Vagina (tissue), 2 donors: ENCODE measurements around the gene SCAI. TPM values are rescaled to one million over a fixed set of nuclear protein-coding genes. Genes with fewer than 3 reads are reported as not detected.
A peak's percentile ranks its signal among the peaks of the same experiment; 100 is the strongest.

Source experiments
- DNase-seq, 2 donors: peaks; one replicate each; pipeline ENCODE4 v3.0.0-alpha.2; 2017; ENCODE audit errors: extremely low spot score in 2 of 2
- H3K27ac ChIP-seq: fragments of 200-600 bp; sonication (generic); one replicate; pipeline ENCODE4 v1.5.1; 2019
- H3K27me3 ChIP-seq: fragments of 200-600 bp; sonication (generic); one replicate; pipeline ENCODE4 v1.5.1; 2019
- H3K36me3 ChIP-seq, 2 donors: fragments of 200-600 bp; sonication (generic); one replicate each; pipeline ENCODE4 v1.5.1; 2017 to 2019
- H3K4me1 ChIP-seq: fragments of 200-600 bp; sonication (generic); one replicate; pipeline ENCODE4 v1.5.1; 2019
- H3K4me3 ChIP-seq, 2 donors: fragments of 200-600 bp; sonication (generic); 1 replicate in 1 of 2; 2 replicates in 1 of 2; pipeline ENCODE4 v1.5.1; 2016 to 2019
- H3K9me3 ChIP-seq: fragments of 200-600 bp; sonication (generic); one replicate; pipeline ENCODE4 v1.5.1; 2019
- POLR2A ChIP-seq, 2 donors: fragments of 450-650 bp; IDR thresholded peaks; one replicate each; pipeline ENCODE4 v1.6.1; 2017; ENCODE audit warnings: antibody characterized with exemption in 2 of 2, mild to moderate bottlenecking in 2 of 2, moderate library complexity in 2 of 2
- POLR2AphosphoS5 ChIP-seq, 2 donors: sonication (generic); formaldehyde crosslinking; IDR thresholded peaks; one replicate each; pipeline ENCODE4 v1.9.0; 2017; ENCODE audit warnings: antibody characterized with exemption in 2 of 2, mild to moderate bottlenecking in 2 of 2, low read depth in 1 of 2; ENCODE audit not compliant: insufficient read depth in 1 of 2
- intact Hi-C: fragments of 100-400 bp; cut with DNase I; formaldehyde crosslinking; loops from one replicate; pipeline ENCODE4 v1.15.1; 2023
- total RNA-seq: library from RNA; depleted of rRNA; stranded (reverse); fragments of >200 nt; gene quantifications from one replicate; pipeline ENCODE4 v1.2.3, GENCODE V29; 2016
- TF ChIP-seq, protein P1 (sequence below), 3 experiments: fragments of 450-650 bp in 2 of 3; fragments of 200-600 bp in 1 of 3; sonication (generic) in 1 of 3; IDR thresholded peaks; one replicate each; pipeline ENCODE4 v1.5.1; 2017 to 2019; ENCODE audit warnings: antibody characterized with exemption in 3 of 3, mild to moderate bottlenecking in 2 of 3, moderate library complexity in 2 of 3

SCAI gene
- 15.7 TPM for total RNA-seq

DNA sequence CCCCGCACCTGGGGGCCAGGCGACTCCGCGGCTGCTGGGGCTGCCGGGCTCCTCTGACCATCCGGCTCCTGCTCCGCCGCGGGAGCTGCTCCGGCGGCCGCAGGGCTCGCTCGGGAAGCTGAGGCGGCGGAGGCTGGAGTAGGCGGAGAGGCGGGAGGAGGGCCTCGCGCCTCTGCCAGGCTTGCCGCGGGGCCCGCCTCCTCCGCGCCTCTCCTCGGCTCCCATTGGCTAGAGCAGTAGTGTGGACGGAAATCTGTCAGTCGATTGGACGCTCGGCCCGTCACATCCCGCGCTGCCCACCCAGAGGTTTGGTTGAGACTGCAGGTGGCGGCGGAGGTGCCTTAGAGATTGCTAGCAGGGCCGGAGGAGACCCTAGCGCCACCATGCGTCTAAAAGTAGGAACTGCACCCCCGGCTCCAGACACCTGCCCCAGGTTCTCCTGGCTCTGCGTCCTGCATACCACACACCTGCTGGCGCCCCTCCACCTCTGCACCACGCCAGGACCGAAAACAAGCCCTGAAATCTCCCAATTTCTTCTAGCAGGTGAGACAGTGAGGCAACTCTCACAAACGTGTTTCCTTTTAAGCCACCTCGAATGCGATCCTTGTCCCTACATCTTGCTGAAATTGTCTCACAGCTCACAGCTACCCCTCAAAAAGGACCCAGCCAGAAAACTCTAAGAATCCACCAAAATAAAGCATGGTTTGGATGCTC is at the start of gene SCAI:
Gene SCAI, minus strand, starts transcription at position 152 of the 714 bp plus-strand sequence. Its CDS starts 91 bp downstream, at position 61.
- no peaks in the 10 kb centered on the region for H3K9me3 ChIP-seq
- H3K4me3 ChIP-seq: peak within 1 kb of the TSS; percentile 72 to 87
- intact Hi-C loops: loop anchor here (10.0 kb wide), 2 partner anchors 199 to 369 kb away; partner anchors contain the start of genes GOLGA1, NR6A1 and OLFML2A
- H3K36me3 ChIP-seq: no peaks in the 10 kb centered on the region
- TF ChIP-seq POLR2AphosphoS5 (IDR thresholded peaks at IDR 0.05; ENCODE audit: insufficient read depth in 1 of 2, low read depth in 1 of 2): peak; percentile 79 to 89
- no peak for TF ChIP-seq POLR2A (IDR thresholded peaks at IDR 0.05)
- TF ChIP-seq, protein P1, sequence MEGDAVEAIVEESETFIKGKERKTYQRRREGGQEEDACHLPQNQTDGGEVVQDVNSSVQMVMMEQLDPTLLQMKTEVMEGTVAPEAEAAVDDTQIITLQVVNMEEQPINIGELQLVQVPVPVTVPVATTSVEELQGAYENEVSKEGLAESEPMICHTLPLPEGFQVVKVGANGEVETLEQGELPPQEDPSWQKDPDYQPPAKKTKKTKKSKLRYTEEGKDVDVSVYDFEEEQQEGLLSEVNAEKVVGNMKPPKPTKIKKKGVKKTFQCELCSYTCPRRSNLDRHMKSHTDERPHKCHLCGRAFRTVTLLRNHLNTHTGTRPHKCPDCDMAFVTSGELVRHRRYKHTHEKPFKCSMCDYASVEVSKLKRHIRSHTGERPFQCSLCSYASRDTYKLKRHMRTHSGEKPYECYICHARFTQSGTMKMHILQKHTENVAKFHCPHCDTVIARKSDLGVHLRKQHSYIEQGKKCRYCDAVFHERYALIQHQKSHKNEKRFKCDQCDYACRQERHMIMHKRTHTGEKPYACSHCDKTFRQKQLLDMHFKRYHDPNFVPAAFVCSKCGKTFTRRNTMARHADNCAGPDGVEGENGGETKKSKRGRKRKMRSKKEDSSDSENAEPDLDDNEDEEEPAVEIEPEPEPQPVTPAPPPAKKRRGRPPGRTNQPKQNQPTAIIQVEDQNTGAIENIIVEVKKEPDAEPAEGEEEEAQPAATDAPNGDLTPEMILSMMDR (IDR thresholded peaks at IDR 0.05): peak; percentile 97 to 98 (median 98)
- H3K27me3 ChIP-seq: no peaks in the 10 kb centered on the region
- H3K27ac ChIP-seq: peak within 1 kb of the TSS; percentile 74
- DNase-seq: peak; percentile 96 to 99
- H3K4me1 ChIP-seq: peaks cover 14% of the 10 kb centered on the region

DNA sequence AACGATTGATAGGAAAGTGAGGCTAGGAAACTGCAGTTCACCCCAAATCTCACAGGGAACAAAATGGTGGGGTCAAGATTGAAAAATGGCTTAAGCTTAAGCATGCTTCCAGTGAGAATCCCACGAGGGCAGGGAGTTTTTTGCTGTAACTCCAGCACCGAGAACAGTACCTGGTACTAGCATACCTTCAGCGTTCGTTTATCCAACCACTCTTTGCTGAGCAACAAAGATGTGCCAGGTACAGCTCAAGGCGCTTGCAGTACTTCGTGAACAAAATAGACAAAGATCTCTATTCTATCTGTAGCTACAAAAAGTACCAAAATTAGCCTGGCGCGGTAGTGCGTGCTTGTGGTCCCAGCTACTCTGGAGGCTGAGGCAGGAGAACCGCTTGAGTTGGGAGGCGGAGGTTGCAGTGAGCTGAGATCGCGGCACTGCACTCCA is 47.1 kb upstream of the SCAI start:
- Histone ChIP-seq H3K4me3 (peak overlapping the region; percentile 68 to 98), H3K27me3 (no peaks in the 10 kb centered on the region), H3K36me3 (no peaks in the 10 kb centered on the region), H3K4me1 (peaks cover 48% of the 10 kb centered on the region), H3K9me3 (no peaks in the 10 kb centered on the region), H3K27ac (peak overlapping the region; percentile 92)
- TF ChIP-seq POLR2A (IDR thresholded peaks at IDR 0.05) (no peak), POLR2AphosphoS5 (IDR thresholded peaks at IDR 0.05; ENCODE audit: insufficient read depth in 1 of 2, low read depth in 1 of 2) (no peak)
- TF ChIP-seq, protein P1 (IDR thresholded peaks at IDR 0.05): no peak
- no peak for DNase-seq
- intact Hi-C loops: no loop called here

DNA sequence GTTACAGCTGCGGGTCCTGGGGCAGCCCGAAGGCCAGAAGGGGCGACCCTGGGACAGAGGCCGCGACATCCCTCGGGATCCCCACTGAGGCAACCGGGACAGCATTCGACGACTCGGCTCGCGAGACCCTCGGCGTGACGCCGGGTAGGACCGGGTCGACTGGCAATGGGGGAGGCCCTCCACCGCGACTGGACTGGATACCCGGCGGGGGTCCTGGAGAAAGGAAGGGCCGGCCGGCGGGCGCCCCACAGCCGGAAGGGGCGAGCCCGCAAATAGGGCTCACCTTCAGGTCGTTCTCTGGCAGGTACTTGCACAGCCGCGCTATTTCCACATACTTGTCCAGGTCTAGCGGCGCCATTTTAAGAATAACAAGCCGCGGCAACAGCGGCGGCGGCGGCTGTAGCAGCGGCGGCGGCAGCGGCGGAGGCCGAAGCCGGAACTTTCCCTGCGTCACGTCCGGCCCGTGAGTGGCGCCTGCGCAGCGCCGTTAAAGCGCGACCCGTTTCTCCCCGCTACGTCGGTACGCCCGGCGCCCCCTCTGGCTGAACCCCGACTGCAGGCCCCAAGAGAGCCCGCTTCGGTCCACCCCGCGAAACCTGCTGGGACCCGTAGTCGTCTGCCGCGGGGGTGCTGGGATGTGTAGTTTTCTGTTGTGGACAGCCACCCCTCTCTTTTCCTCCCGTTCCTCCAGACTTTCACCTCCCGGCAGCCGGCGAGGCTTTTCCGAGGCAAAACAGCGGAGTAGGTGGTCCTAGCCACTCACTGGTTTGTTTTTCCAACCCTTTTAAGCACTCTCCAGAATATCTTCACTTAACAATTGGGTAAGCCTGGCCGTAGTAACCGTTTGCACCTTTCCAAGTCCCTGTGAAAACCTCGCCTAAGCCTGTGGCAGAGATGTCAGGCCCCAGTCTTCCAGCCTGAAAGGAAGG is 46.3 kb upstream of the SCAI start, which contains the start of gene PPP6C:
Gene PPP6C, minus strand, starts transcription at position 443 of the 929 bp plus-strand sequence. Its CDS starts 85 bp downstream, at position 358.
- peak in 1 of 2 donors; percentile 92 for DNase-seq
- H3K4me1 ChIP-seq: peaks cover 52% of the 10 kb centered on the region
- peak within 1 kb of the TSS; percentile 92 for H3K27ac ChIP-seq
- TF ChIP-seq, protein P1 (IDR thresholded peaks at IDR 0.05): peak; percentile 43 to 63 (median 49)
- TF ChIP-seq POLR2A (IDR thresholded peaks at IDR 0.05) (peak in 1 of 2 donors; percentile 67), POLR2AphosphoS5 (IDR thresholded peaks at IDR 0.05; ENCODE audit: insufficient read depth in 1 of 2, low read depth in 1 of 2) (peak; percentile 94)
- H3K9me3 ChIP-seq: no peaks in the 10 kb centered on the region
- no peaks in the 10 kb centered on the region for H3K27me3 ChIP-seq
- intact Hi-C loops: loop anchor here (10.0 kb wide), 1 partner anchor 55 kb away; the partner anchor contains the start of gene HSPA5
- H3K4me3 ChIP-seq: peak within 1 kb of the TSS; percentile 68 to 98
- no peaks in the 10 kb centered on the region for H3K36me3 ChIP-seq

DNA sequence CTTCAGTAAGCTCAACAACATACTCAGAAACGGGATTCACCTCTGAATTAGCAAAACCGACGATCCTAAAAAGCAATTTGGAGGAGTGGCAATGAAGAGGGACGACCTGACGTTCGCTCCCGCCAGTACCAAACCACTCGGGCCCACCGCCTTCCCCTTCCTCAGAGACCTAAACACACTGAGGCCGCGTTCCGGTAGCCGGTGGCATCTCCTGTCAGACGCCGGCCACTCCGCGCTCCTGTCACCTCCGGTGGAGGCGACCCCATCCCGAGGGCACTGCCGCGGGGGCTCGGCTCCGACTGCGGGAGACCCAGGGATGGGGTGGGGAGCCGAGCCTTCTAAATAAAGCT is 45.7 kb upstream of the SCAI start:
- intact Hi-C loops: loop anchor here (10.0 kb wide), 1 partner anchor 56 kb away; the partner anchor contains the start of gene HSPA5
- H3K27ac ChIP-seq: peak overlapping the region; percentile 92
- no peaks in the 10 kb centered on the region for H3K27me3 ChIP-seq
- DNase-seq: no peak
- H3K4me3 ChIP-seq: peak overlapping the region; percentile 68 to 98
- peaks cover 59% of the 10 kb centered on the region for H3K4me1 ChIP-seq
- TF ChIP-seq, protein P1 (IDR thresholded peaks at IDR 0.05): no peak
- TF ChIP-seq POLR2AphosphoS5 (IDR thresholded peaks at IDR 0.05; ENCODE audit: insufficient read depth in 1 of 2, low read depth in 1 of 2) (no peak), POLR2A (IDR thresholded peaks at IDR 0.05) (no peak)
- no peaks in the 10 kb centered on the region for H3K36me3 ChIP-seq
- no peaks in the 10 kb centered on the region for H3K9me3 ChIP-seq
